Activated CD8-positive, alpha-beta memory T cell treated with anti-CD3 and anti-CD28 coated beads, Interleukin-2, amount 50 U/mL, for 24 hours (primary cell): ENCODE measurements around the gene TP53BP1.

Source experiments
- DNase-seq: peaks from one replicate; pipeline ENCODE4 v3.0.0-alpha.2; 2020; ENCODE audit errors: extremely low read depth

Gene TP53BP1

GRCh38 chr15:43520138-43520537 lies 27.2 kb upstream of the TP53BP1 start:
- no peak for DNase-seq

DNA sequence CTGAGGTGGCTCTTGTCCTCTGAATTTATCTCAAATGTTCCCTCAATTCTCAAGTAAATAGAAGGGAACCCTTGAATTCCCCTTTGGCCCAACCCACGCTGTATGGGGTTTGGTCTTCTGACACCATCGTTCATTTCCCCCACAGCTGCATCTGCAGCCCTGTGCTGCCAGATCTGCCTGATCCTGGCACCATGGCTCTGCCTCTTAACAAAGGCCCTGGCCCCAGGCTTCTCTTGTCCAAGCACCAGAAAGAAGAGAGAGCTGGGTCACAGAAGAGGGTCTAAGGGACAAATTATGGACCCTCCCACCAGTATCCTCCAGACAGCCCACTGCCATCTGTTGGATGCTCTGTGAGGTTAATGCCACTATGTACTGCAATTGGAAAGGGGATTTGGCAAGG lies 26.2 kb upstream of the TP53BP1 start:
- no peak for DNase-seq

- DNase-seq: no peak
These were observed 25.3 kb upstream of the TP53BP1 start for GRCh38 chr15:43518197-43518761.

- DNase-seq: no peak
These were observed 24.6 kb upstream of the TP53BP1 start, which contains the start of gene MAP1A for GRCh38 chr15:43517354-43518196. MAP1A (plus strand) TSS chr15:43517608; CDS start chr15:43521474, 3,866 bp downstream.

GRCh38 chr15:43516801-43517353 lies 23.9 kb upstream of the TP53BP1 start:
- DNase-seq: no peak

- no peak for DNase-seq
These were observed 23.2 kb upstream of the TP53BP1 start for GRCh38 chr15:43516185-43516584.

GRCh38 chr15:43515741-43516140 lies 22.8 kb upstream of the TP53BP1 start:
- DNase-seq: no peak

GRCh38 chr15:43514241-43515057 lies 21.5 kb upstream of the TP53BP1 start:
- no peak for DNase-seq

DNA sequence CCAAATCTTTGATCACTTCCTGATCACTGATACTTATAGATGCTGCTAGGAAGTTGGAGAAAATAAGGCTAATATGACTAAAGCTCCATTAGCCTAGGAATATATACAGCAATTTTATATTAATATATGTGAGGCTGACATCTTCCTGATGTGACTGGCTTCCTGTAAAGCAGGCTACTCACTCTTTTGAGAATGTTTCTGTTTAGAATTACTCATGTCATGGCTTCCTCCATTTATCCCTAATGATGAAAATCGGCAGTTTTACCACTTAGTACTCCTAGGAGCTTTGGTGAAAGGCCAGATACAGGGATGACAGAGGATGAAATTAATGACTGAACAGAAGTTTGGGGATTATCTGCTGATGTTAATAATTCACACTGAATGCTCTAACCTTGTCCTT lies 20.6 kb upstream of the TP53BP1 start:
- DNase-seq: no peak

- DNase-seq: no peak
These were observed 18.3 kb upstream of the TP53BP1 start for GRCh38 chr15:43511012-43511885.

DNA sequence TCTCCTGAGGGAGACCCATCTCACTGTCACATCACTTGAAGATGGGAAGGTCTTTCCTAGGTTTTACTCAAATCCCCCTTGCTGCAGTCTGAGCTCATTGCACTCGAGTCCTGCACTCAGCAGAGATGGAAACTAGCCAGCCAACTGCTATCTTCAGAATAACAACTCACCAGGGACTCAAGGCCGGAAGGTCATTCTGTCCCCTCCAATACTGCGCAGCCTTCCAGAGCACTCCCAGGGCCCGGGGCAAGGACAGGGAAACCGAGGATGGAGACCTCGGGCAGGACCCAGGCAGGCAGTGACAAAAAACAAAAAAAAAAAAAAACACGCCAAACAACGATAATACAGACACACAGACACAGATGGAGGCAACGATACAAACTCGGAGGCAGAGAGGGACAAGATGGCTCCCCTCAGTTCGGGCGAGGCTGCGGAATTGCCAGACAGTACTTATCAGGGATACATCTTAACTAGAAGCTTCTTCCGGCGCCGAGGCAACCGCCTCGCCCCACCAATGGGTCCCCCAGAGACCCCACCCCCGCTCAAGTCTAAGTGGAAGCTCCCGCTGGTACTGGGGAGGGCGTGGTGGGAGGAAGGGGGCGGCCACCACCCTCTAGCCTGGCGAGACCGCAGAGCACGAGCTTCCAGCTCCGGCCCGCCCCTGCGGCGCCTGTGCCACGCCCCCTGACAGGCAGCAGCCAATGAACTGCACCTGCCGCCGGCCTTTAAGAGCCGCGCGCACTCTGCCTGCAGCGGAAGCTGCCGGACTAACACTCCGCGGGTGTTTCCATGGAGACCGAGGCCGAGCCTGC lies 17.4 kb upstream of the TP53BP1 start:
- peak; percentile 88 for DNase-seq

DNA sequence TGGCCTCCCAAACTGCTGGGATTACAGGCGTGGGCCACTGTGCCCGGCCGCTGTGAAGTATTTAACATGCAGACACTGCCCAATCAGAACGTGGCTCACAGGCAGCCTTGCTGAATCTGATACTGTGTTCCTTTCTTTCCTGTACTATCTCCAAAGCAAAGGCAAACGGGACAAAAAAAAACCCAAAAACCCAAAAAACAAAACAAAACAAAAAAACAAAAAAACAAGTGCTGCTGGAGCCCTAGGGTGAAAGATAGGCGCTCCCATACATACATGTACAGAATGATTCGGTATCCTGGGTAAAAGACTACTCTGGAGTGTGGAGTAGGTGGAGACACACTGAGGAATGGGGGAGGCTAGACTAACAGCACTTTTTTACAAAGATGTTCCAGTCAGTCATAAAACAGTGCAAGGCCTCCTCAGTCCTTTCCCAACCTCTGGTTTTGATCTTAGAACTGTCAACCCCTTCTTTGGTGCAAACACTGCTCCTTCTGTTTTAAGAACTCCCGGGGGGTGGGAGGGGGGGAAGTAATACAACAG lies 16.8 kb upstream of the TP53BP1 start:
- no peak for DNase-seq

DNA sequence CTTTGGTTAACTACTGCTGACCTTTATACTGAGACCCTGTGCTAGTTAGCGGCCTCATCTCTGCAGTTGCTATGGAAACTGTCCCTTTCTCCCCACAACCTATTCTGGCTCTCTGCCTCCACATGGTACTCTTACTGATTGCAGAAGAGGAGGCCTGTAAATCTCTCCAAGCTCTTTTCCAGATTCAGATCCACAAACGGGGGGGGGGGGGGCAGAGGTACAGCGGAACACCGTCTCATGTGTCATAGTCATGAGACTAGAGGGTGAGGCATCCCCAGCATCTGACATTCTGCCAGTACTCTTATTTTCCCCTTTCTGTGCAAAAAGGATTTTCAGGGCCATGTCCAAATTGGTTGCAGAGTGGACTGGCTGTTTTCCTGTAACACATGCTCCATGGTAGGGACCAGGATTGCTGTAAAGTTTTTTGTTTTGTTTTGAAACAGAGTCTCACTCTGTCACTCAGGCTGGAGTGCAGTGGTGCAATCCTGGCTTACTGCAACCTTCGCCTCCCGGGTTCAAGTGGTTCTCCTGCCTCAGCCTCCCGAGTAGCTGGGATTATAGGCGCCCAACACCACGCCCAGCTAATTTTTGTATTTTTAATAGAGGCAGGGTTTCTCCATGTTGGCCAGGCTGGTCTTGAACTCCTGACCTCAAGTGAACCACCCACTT lies 16.2 kb upstream of the TP53BP1 start:
- DNase-seq: no peak

DNA sequence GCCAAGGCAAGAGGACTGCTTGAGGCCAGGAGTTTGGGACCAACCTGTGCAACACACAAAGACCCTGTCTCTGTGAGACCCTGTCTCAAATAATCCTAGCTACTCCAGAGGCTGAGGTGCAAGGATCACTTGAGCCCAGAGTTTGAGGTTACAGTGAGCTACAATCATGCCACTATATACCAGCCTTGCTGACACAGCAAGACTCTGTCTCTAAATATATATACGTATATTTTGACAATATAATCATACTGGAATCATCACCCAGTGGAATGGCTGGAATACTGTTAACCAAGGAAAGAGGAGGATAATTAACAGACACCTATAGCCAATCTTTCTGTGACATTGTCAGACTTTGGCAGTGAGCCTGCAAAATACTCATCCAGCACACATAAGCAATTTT lies 15.5 kb upstream of the TP53BP1 start:
- DNase-seq: no peak

DNA sequence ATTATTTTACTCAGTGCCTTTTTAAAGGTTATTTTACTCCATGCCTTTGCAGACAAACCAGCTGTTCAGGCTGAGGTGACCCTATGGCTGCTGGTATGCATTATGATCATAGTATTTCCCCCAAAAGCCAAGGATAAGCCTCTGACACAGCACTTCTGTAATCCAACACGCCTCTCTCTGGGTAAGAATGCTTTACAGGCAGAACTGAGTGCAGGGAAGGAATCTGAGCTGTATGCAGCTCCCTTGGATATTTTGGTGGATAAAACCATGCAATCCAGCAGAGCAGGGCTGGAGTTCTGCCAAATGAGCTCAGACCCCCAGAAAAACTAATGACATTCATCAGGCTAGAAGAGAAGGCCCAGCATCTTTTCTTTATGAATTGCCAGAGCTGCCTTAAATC lies 12.8 kb upstream of the TP53BP1 start:
- no peak for DNase-seq

GRCh38 chr15:43499635-43500034 lies 6.7 kb upstream of the TP53BP1 start:
- DNase-seq: no peak

DNA sequence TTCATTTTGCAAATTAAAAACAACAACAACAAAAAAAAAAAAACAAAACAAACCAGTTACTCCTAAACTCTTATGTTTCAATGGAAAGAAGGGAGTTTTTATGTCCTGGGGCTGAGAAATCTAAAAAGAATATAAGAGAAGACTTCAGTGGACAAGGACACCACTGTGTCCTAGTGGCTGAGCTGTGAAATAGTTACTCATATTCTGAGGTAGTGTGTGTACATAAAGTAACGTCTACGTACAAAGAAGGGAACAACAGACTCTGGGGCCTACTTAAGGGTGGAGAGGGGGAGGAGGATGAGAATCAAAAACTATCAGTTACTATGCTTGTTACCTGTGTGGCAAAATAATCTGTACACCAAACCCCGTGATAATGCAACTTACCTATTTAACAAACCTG lies 6.0 kb upstream of the TP53BP1 start:
- no peak for DNase-seq

GRCh38 chr15:43493703-43494472 lies 932 bp upstream of the TP53BP1 start:
- no peak for DNase-seq

GRCh38 chr15:43492266-43492665 lies 690 bp downstream of the TP53BP1 start:
- no peak for DNase-seq
